Thymus (tissue), 11 donors: ENCODE measurements around the gene MITF. TPM values are rescaled to one million over a fixed set of nuclear protein-coding genes. Genes with fewer than 3 reads are reported as not detected.

ENCODE experiments used
- DNase-seq, 9 donors: peaks; one replicate each; pipeline ENCODE4 v3.0.0-alpha.2; 2013; ENCODE audit warnings: low spot score in 9 of 9, low read depth in 6 of 9, missing footprints in 1 of 9
- H3K27ac ChIP-seq, 2 donors: one replicate each; pipeline ENCODE4 v1.5.1; 2013; ENCODE audit warnings: control low read depth in 1 of 2, low read depth in 1 of 2, low read length in 1 of 2, mild to moderate bottlenecking in 1 of 2, moderate library complexity in 1 of 2
- H3K27me3 ChIP-seq, 2 donors: one replicate each; pipeline ENCODE4 v1.5.1; 2013; ENCODE audit warnings: low read length in 1 of 2; ENCODE audit not compliant: control insufficient read depth in 2 of 2, insufficient read depth in 1 of 2
- H3K36me3 ChIP-seq, 2 donors: one replicate each; pipeline ENCODE4 v1.5.1; 2013; ENCODE audit warnings: low read length in 1 of 2, mild to moderate bottlenecking in 1 of 2, moderate library complexity in 1 of 2; ENCODE audit not compliant: control insufficient read depth in 2 of 2, insufficient read depth in 2 of 2
- H3K4me1 ChIP-seq, 2 donors: one replicate each; pipeline ENCODE4 v1.5.1; 2013; ENCODE audit warnings: low read length in 2 of 2; ENCODE audit not compliant: control insufficient read depth in 2 of 2, insufficient read depth in 2 of 2
- H3K4me3 ChIP-seq, 2 donors: one replicate each; pipeline ENCODE4 v1.5.1; 2013; ENCODE audit warnings: low read length in 2 of 2, control low read depth in 1 of 2, mild to moderate bottlenecking in 1 of 2
- H3K9me3 ChIP-seq, 2 donors: one replicate each; pipeline ENCODE4 v1.5.1; 2013; ENCODE audit warnings: low read length in 1 of 2, mild to moderate bottlenecking in 1 of 2; ENCODE audit not compliant: control insufficient read depth in 2 of 2, insufficient read depth in 1 of 2
- WGBS: extraction: QIAGEN DNeasy Blood & Tissue Kit; methylation state at CpG from one replicate; pipeline ENCODE4 v1.1.7; 2013; 5-methylcytosine and 5-hydroxymethylcytosine counted together
- polyA plus RNA-seq: library from polyadenylated mRNA; stranded (reverse); fragments of 200-250 nt; gene quantifications from one replicate; pipeline ENCODE4 v1.2.3, GENCODE V29; 2013
- total RNA-seq: library from RNA; stranded (reverse); fragments of 120-200 nt; gene quantifications from one replicate; pipeline ENCODE4 v1.2.4, GENCODE V29; 2013
- donor health status: healthy.

The MITF gene
- total and polyA plus RNA-seq, 2 donors, result 3.2 to 4.8 TPM

DNA sequence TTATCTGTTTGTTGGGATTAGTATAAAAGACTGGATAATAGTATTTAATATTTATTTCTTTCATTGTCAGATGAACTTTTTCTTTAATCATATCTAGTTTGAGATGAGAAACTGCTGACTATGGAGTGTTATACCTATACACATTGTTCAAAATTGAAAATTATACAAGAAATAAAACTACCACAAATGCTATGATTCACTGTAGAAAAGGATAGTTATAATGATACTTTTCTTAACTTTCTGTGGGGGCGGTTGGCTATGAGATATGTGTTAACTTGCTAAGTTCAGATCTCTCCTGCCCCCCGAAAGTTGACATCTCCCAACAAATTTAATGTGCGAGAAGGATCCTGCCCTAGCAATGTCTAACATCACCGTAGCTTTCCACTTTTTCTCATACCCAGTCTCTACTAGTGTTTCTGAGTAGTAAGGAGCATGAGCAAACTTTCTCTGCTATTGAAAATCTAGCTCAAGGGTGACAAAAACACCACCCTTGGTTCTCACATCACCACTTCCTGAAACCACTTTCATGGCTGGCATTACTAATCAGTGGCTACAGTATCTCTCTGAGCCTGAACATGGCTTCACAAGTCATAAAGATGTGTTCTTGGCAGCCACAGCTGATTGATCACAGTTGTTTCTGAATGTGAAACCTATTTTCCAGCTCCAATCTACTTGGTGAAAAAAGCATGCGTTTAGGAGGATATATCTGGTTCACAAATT lies 244.4 kb downstream of the MITF start:
- H3K27me3 ChIP-seq, result no peaks in the 10 kb centered on the region
- no peak overlapping the region for H3K4me3 ChIP-seq
- DNase-seq, result no peak
- H3K9me3 ChIP-seq, result no peaks in the 10 kb centered on the region
- no peaks in the 10 kb centered on the region for H3K4me1 ChIP-seq
- no peaks in the 10 kb centered on the region for H3K36me3 ChIP-seq
- H3K27ac ChIP-seq, result no peak overlapping the region
- 92% methylated on average over 5 of the region's 5 CpGs for WGBS

DNA sequence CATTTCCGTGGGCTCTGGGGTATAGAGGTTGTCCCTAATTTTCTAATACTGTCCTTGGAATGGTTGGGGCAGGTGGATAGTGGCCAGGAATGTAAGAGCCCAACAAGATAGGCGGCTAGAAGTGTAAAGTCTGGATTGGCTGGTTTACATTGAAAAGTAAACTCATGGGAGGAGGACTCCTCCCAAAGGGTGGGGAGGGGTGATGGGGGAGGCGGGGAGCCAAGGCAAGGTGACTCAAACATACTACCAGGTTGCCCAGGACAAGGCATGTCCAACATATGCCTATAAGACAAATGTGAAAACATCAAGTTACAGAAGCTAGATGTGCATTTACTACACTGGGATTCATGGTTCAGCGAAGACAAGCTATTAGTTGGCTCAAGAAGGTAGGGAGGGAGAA lies 246.0 kb downstream of the MITF start:
- H3K27ac ChIP-seq, result no peak overlapping the region
- H3K9me3 ChIP-seq, result no peaks in the 10 kb centered on the region
- no peak for DNase-seq
- H3K36me3 ChIP-seq, result no peaks in the 10 kb centered on the region
- no peaks in the 10 kb centered on the region for H3K27me3 ChIP-seq
- no peaks in the 10 kb centered on the region for H3K4me1 ChIP-seq
- WGBS, result 92% methylated on average over 4 of the region's 4 CpGs
- no peak overlapping the region for H3K4me3 ChIP-seq

DNA sequence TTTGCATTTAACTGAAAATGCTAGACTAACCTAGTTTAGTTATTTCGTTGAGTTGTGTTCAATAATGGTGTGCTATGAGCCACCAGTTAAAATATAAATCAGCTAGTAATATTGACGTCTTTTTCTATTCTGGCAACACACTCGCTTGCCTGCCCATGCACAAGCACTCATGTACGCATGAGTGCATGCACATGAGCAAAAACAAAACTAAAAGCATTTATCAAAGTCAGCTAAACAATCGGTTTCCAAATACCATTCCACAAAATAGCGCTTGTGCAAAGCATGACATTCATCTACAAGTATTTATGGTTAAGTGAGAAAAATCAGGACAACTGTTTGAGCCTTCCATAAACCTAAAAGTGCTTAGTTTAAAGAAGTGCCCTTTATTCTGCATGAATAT lies 247.2 kb downstream of the MITF start:
- Histone ChIP-seq H3K9me3 (no peaks in the 10 kb centered on the region), H3K36me3 (no peaks in the 10 kb centered on the region), H3K4me3 (no peak overlapping the region), H3K27ac (no peak overlapping the region), H3K27me3 (no peaks in the 10 kb centered on the region), H3K4me1 (no peaks in the 10 kb centered on the region)
- 91% methylated on average over 6 of the region's 6 CpGs for WGBS
- DNase-seq, result no peak

DNA sequence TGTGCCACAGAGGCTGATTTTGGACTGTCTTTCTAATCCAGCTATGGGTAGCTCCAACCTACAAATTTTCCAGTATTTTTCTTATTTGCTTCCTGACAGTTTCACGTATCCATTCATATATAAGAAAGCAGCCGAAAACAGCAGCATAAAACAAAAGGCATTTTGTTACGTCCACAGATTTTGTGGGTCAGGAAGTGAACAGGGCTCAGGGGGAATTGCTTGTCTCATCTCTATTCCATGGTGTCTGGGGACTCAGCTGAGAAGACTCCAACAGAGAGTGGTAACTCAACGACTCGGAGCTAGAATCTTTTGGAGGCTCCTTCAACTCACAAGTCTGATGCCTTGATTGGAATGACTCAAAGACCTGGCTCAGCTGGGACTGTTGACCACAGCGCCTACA lies 248.6 kb downstream of the MITF start:
- 90% methylated on average over 6 of the region's 6 CpGs for WGBS
- no peak for DNase-seq
- Histone ChIP-seq H3K27ac (no peak overlapping the region), H3K4me1 (no peaks in the 10 kb centered on the region), H3K36me3 (no peaks in the 10 kb centered on the region), H3K27me3 (no peaks in the 10 kb centered on the region), H3K4me3 (no peak overlapping the region), H3K9me3 (no peaks in the 10 kb centered on the region)

DNA sequence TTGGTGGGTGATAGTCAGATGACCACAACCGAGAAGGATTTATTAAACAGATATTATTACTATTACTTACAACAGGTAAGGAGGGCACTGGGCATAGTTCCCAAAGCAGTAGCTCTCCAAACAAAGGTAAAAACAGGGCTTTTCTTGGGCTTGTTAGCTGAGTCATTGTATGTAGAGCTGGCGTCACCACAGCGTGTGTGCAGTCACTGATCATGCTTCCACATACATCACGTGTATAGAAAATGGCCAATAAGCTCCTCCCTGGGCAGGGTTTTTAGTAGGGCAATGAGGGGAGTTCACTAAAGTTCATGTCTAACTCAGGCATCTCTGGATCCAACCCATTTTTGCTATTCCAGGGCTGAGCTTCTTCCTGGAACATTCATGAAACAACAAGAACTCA lies 254.5 kb downstream of the MITF start:
- Histone ChIP-seq H3K36me3 (no peaks in the 10 kb centered on the region), H3K4me1 (no peaks in the 10 kb centered on the region), H3K27me3 (no peaks in the 10 kb centered on the region), H3K27ac (no peak overlapping the region), H3K4me3 (no peak overlapping the region), H3K9me3 (no peaks in the 10 kb centered on the region)
- WGBS, result 97% methylated on average over 4 of the region's 4 CpGs
- DNase-seq, result no peak

DNA sequence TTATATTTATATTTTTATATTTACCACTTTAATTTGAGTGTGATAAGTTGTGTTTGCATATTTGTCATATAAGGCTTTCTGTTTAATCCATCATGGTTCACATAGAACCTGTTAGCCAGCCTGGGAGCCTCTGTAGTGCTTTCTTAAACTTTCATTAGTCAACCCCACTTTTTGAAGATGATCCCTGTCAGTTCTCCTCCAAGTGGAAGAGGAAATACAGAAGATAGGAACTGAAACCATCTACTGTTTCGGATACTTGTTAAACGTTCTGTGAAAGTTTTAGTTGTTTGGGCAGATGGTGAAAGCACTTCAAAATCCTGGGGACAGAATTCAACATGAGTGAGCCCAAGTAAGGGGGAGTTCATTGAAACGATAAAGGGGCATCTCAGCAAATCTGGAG lies 255.7 kb downstream of the MITF start:
- peaks cover 0 to 3% of the 10 kb centered on the region in 2 donors for H3K9me3 ChIP-seq
- no peaks in the 10 kb centered on the region for H3K27me3 ChIP-seq
- DNase-seq, result no peak
- H3K27ac ChIP-seq, result no peak overlapping the region
- H3K4me3 ChIP-seq, result no peak overlapping the region
- 93% methylated on average over 3 of the region's 3 CpGs for WGBS
- no peaks in the 10 kb centered on the region for H3K4me1 ChIP-seq
- no peaks in the 10 kb centered on the region for H3K36me3 ChIP-seq

DNA sequence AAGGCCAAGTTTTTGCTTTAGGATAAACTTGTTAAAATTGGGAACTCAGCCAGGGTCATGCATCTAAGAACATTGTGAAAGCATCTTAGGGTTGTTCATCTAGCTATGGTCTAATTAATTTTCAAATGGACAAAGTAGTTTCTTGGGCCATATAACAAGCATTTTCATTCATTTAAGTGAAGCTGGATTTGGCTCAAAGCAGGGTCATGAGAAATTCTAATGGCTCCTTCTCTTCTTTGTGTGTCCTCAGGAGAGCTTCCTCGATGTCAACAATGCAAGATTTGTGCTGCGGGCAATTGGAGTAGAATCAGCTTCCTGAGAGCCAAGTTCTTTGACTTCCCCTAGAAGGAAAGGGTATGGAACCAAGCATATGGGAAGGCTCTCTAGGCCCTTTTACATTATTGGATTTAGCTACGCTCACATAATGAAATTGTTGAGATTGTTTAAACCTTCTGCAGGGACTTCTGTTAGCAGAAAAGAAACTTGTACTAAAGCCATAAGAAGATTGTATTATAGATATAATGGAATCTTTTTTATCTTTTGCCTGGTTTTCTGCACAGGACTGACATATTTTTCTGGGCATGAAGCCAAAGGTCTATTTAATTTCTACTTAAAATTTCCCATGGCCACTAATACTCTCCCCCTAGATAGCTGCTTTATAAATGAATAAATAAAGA lies 258.5 kb downstream of the MITF start:
- H3K9me3 ChIP-seq, result peaks cover 0 to 3% of the 10 kb centered on the region in 2 donors
- no peaks in the 10 kb centered on the region for H3K36me3 ChIP-seq
- no peak for DNase-seq
- no peak overlapping the region for H3K27ac ChIP-seq
- H3K4me1 ChIP-seq, result no peaks in the 10 kb centered on the region
- H3K27me3 ChIP-seq, result no peaks in the 10 kb centered on the region
- H3K4me3 ChIP-seq, result no peak overlapping the region
- WGBS, result 74% methylated on average over 3 of the region's 3 CpGs

DNA sequence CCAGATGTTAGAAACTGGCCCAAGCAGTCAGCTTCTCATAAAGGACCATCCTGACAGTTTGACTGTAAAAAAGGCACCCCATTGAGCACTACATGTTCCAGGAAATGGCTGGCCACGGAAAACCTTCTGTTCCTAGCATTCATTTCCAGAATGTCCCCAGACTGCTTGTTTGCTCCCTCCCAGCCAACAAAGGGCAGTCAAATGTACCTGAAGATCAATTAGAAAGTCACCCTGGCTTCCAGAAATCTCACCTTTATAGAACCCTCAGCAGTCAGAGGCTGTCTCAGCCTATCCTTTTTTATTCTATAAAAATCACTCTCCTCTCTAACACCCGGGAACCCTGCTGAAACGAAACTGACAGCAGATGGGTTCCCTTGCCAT lies 259.5 kb downstream of the MITF start:
- no peaks in the 10 kb centered on the region for H3K36me3 ChIP-seq
- no peak for DNase-seq
- H3K4me3 ChIP-seq, result no peak overlapping the region
- peaks cover 0 to 3% of the 10 kb centered on the region in 2 donors for H3K9me3 ChIP-seq
- no peaks in the 10 kb centered on the region for H3K4me1 ChIP-seq
- 70% methylated on average over 3 of the region's 3 CpGs for WGBS
- no peaks in the 10 kb centered on the region for H3K27me3 ChIP-seq
- H3K27ac ChIP-seq, result no peak overlapping the region

DNA sequence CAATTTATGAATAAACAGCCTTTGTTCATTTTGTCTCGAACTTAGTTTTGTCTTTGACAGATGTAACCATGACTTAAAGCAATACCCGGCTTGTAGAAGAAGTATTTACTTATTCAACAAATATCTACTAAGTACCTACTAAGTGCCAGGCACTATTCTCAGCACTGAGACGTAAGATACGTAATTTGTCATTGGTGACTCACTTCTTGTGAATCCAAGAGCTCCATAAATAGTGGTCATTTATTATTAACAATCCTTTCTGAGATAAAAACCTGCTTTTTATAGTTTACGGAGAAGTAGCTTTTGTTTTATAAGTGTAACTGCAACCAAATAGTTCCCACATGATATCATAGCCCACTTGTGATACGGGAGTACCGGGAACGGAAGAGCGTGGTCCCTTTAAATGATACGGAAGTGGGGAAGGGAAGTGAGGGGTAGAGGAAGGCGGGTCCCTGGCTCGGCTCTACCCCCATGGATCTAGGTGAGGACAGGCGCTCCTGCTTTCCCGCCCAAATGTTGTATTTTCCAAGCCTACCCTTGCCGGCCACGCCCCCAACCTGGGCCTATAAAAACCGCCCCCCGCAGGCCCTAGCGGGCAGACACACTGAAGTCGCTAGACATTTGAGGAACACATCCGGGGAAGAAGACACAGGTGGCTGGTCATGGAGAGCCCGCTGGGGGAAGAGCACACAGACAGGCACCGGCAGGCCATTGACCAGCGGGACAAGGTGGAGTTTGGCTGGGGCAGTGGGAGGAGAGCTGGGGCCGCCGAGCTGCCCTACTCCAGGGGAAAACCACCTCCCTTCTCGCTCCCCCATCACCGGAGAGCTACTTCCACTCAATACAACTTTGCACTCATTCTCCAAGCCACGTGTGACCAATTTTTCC lies 260.1 kb downstream of the MITF start, which contains the start of gene SAMMSON:
Gene SAMMSON (plus strand): TSS at position 594 of the 888 bp plus-strand sequence.
- no peaks in the 10 kb centered on the region for H3K4me1 ChIP-seq
- peaks cover 0 to 3% of the 10 kb centered on the region in 2 donors for H3K9me3 ChIP-seq
- 97% methylated on average over 29 of the region's 29 CpGs for WGBS
- H3K36me3 ChIP-seq, result no peaks in the 10 kb centered on the region
- H3K4me3 ChIP-seq, result no peak within 1 kb of the TSS
- no peaks in the 10 kb centered on the region for H3K27me3 ChIP-seq
- no peak within 1 kb of the TSS for H3K27ac ChIP-seq
- DNase-seq, result no peak
